Loucy (cell line): Measurements from ENCODE around the gene SAP30L.

Experiments used
- H2AFZ ChIP-seq: fragments of 200-600 bp; sonication (generic); 2 replicates; pipeline ENCODE4 v1.6.0; 2016; ENCODE audit warnings: antibody characterized with exemption, mild to moderate bottlenecking, low read length, moderate library complexity
- H3F3A ChIP-seq: fragments of 200-600 bp; 2 replicates; pipeline ENCODE4 v1.6.0; 2016; ENCODE audit warnings: antibody characterized with exemption, low read depth, mild to moderate bottlenecking
- H3K27me3 ChIP-seq: fragments of 200-600 bp; sonication (generic); 2 replicates; pipeline ENCODE4 v1.6.1; 2014; ENCODE audit warnings: low read length, mild to moderate bottlenecking; ENCODE audit not compliant: insufficient read depth, poor library complexity, severe bottlenecking
- H3K36me3 ChIP-seq: fragments of 200-600 bp; sonication (generic); 2 replicates; pipeline ENCODE4 v1.6.1; 2016; ENCODE audit warnings: low read length; ENCODE audit not compliant: insufficient read depth
- H3K4me1 ChIP-seq: fragments of 200-600 bp; sonication (generic); 2 replicates; pipeline ENCODE4 v1.5.1; 2014; ENCODE audit warnings: low read length, mild to moderate bottlenecking; ENCODE audit not compliant: insufficient read depth, poor library complexity, severe bottlenecking
- H3K4me2 ChIP-seq: fragments of 200-600 bp; sonication (generic); 2 replicates; pipeline ENCODE4 v1.6.0; 2014; ENCODE audit warnings: antibody characterized with exemption, low read length, low read depth, mild to moderate bottlenecking; ENCODE audit not compliant: poor library complexity, severe bottlenecking
- H3K4me3 ChIP-seq: fragments of 200-600 bp; sonication (generic); 2 replicates; pipeline ENCODE4 v1.5.1; 2014; ENCODE audit warnings: low read length, mild to moderate bottlenecking, mixed read lengths; ENCODE audit not compliant: poor library complexity, severe bottlenecking
- H3K79me2 ChIP-seq: fragments of 200-600 bp; sonication (generic); 2 replicates; pipeline ENCODE4 v1.6.1; 2014; ENCODE audit warnings: low read length; ENCODE audit not compliant: insufficient read depth
- H3K9ac ChIP-seq: fragments of 200-600 bp; sonication (generic); 2 replicates; pipeline ENCODE4 v1.6.0; 2014; ENCODE audit warnings: mild to moderate bottlenecking, low read depth, low read length, moderate library complexity; ENCODE audit not compliant: poor library complexity, severe bottlenecking
- H3K9me2 ChIP-seq: fragments of 200-600 bp; sonication (generic); replicated peaks from 2 replicates; pipeline ENCODE4 v1.6.1; 2016; ENCODE audit warnings: low read depth, low read length, mixed read lengths
- H3K9me3 ChIP-seq: fragments of 200-600 bp; sonication (generic); 2 replicates; pipeline ENCODE4 v1.6.1; 2014; ENCODE audit warnings: mild to moderate bottlenecking, antibody characterized with exemption, low read length, low read depth; ENCODE audit not compliant: insufficient read depth
- H4K20me1 ChIP-seq: fragments of 200-600 bp; sonication (generic); 2 replicates; pipeline ENCODE4 v1.6.0; 2014; ENCODE audit warnings: antibody characterized with exemption, low read length, mild to moderate bottlenecking; ENCODE audit not compliant: insufficient read depth, poor library complexity, severe bottlenecking
- CTCF ChIP-seq: fragments of 200-600 bp; sonication (generic); conservative IDR thresholded peaks from 2 replicates; pipeline ENCODE4 v1.5.1; 2014; ENCODE audit warnings: mild to moderate bottlenecking, antibody characterized with exemption, low read length
- EZH2phosphoT487 ChIP-seq: fragments of 200-600 bp; IDR thresholded peaks from 2 replicates; pipeline ENCODE4 v1.6.1; 2018; ENCODE audit warnings: antibody characterized with exemption, mild to moderate bottlenecking, moderate library complexity, borderline replicate concordance

SAP30L gene

GRCh38 chr5:154410786-154411185, 35.0 kb upstream of the SAP30L start:
- no peaks in the 10 kb centered on the region for H3F3A ChIP-seq
- H3K9me2 ChIP-seq, result no peaks in the 10 kb centered on the region
- no peak overlapping the region for H3K9ac ChIP-seq
- H3K79me2 ChIP-seq, result no peaks in the 10 kb centered on the region
- no peak overlapping the region for H3K4me3 ChIP-seq
- no peaks in the 10 kb centered on the region for H3K36me3 ChIP-seq
- no peaks in the 10 kb centered on the region for H4K20me1 ChIP-seq
- TF ChIP-seq EZH2phosphoT487, result no peak
- no peak for TF ChIP-seq CTCF
- H3K27me3 ChIP-seq, result no peaks in the 10 kb centered on the region
- H3K4me2 ChIP-seq, result no peak overlapping the region
- H3K4me1 ChIP-seq, result no peaks in the 10 kb centered on the region
- no peaks in the 10 kb centered on the region for H3K9me3 ChIP-seq
- no peak overlapping the region for H2AFZ ChIP-seq

DNA sequence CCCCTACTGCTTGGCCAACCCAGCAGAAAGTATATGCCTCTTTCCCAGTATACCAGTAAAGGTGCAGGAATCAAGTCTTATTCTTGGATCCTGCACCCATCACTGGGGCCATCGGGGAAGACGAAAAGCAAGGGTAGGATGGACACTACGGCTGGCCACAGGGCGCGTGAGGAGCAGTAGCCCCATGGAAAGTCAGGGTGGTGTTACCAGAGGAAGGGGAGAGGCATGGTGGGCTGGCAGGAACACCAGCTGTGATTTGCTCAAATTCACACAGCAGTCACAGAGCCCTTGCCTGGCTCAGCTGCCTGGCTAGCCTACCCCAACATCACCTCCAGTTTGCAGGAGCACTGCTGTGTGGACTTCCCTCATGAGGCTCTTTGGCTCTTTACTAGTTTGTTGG, 34.5 kb upstream of the SAP30L start:
- Histone ChIP-seq H3K27me3 (no peaks in the 10 kb centered on the region), H2AFZ (no peak overlapping the region), H3K9ac (no peak overlapping the region), H3K9me2 (no peaks in the 10 kb centered on the region), H4K20me1 (no peaks in the 10 kb centered on the region), H3K4me2 (no peak overlapping the region), H3F3A (no peaks in the 10 kb centered on the region), H3K4me3 (no peak overlapping the region), H3K79me2 (no peaks in the 10 kb centered on the region), H3K36me3 (no peaks in the 10 kb centered on the region), H3K4me1 (no peaks in the 10 kb centered on the region), H3K9me3 (no peaks in the 10 kb centered on the region)
- TF ChIP-seq EZH2phosphoT487 (no peak), CTCF (no peak)

GRCh38 chr5:154412316-154412715, 33.5 kb upstream of the SAP30L start:
- Histone ChIP-seq H3K79me2 (no peaks in the 10 kb centered on the region), H3K4me2 (no peak overlapping the region), H3K36me3 (no peaks in the 10 kb centered on the region), H3F3A (no peaks in the 10 kb centered on the region), H3K4me1 (no peaks in the 10 kb centered on the region), H3K27me3 (no peaks in the 10 kb centered on the region), H4K20me1 (no peaks in the 10 kb centered on the region), H3K4me3 (no peak overlapping the region), H2AFZ (no peak overlapping the region), H3K9me3 (no peaks in the 10 kb centered on the region), H3K9ac (no peak overlapping the region), H3K9me2 (no peaks in the 10 kb centered on the region)
- TF ChIP-seq EZH2phosphoT487 (no peak), CTCF (no peak)
